ENCODE results near the gene SORCS1. TPM values are rescaled to one million over a fixed set of nuclear protein-coding genes. Genes with fewer than 3 reads are reported as not detected.

The SORCS1 gene
- total RNA-seq, 4 donors from 2014 or later = 0.16 to 0.68 (median 0.61) TPM

GRCh38 chr10:107028236-107028635 is 136.3 kb downstream of the SORCS1 start:
- no peak for TF ChIP-seq CTCF (IDR thresholded peaks at IDR 0.05; ENCODE audit: low read depth)

- TF ChIP-seq CTCF (IDR thresholded peaks at IDR 0.05; ENCODE audit: low read depth) = no peak
Observed at GRCh38 chr10:107025676-107026075, 138.8 kb downstream of the SORCS1 start.

DNA sequence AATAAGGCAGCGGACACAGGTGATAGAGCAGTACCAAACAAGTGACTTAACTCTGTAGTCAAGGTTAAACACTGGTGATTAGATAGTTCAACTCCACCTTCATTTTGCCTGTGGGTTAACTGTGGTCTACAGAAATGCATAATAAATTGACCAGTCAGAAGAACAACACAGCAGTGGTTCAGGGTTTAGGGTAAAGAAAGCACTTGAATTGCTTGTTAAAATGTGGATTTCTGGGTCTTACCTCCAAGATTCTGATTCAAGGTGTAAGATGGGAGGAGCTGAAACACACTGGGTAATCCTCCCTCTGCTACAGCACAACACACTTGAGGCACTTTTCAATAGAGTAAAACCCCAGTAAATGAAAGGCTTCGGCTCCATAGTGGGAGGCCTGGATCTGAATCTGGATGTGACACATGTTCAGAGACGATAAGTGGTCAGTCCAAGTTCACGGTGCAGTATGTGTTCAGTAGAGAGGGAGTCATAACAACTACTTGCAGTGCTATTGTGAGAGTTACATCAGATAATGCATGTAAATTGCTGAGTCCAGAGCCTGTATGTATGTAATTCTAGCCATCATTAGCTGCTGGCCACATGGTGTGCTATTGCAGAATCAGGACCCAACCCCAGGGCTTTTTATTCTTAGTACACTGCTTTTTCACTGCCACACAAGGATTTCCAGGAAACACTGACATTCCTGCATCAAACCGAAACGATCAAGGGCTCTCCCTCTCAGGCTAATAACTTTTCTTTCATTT is 141.7 kb downstream of the SORCS1 start:
- TF ChIP-seq CTCF (IDR thresholded peaks at IDR 0.05; ENCODE audit: low read depth) = no peak

GRCh38 chr10:107019154-107019553 is 145.4 kb downstream of the SORCS1 start:
- TF ChIP-seq CTCF (IDR thresholded peaks at IDR 0.05; ENCODE audit: low read depth) = no peak

DNA sequence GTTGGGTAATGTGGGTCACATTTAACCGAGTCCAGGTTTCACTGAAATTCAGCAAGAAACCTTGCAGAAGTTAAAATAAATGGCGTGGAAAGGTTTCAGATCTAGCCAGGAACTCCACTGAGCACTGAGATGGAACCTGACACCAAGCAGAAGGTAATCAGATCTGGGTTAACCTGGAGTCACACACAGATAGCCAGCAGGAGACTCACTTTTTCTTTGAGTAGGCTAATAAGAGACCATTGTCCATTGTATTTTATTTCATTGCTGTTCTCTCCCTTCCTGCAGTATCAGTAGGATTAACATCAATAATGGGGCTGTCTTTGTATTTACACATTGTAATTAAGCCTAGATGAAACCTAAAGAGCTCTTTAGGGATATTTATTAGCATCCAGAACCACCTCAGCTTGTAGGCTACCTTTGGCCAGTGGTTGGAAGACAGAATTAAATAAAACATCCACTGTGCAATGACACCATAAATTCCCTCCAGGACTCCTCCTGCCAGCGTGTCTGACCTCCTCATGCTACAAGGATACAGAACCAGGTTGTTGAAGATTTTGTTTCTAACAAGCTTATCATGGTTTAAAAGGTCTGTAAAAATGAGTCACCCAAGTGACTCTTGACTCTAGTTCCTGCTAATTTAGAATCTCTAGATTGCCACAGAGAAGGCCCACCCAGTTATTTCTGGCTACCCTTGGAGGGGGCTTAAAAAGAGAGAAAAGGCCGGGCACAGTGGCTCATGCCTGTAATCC is 151.1 kb downstream of the SORCS1 start:
- TF ChIP-seq CTCF (IDR thresholded peaks at IDR 0.05; ENCODE audit: low read depth) = no peak

DNA sequence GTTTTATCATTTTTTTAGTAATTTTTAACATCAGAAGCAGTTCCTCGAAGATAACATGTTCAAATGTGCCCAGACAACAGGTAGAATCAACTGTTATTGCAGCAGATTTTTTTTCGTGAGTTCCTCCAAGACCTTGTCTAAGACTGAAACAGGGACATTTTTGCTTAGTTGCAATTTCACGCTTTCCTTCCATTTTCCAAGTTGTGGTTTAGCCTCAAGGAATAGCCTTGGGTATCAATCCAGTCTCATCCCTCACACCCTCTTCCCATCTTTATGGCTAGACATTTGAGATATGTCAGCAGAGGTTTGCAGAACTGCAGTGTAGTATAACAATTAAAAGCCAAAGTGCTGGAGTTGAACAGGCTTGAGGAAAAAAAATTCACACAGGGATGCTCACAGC is 152.5 kb downstream of the SORCS1 start:
- no peak for TF ChIP-seq CTCF (IDR thresholded peaks at IDR 0.05; ENCODE audit: low read depth)

GRCh38 chr10:107011105-107011504 is 153.4 kb downstream of the SORCS1 start:
- no peak for TF ChIP-seq CTCF (IDR thresholded peaks at IDR 0.05; ENCODE audit: low read depth)
